ENCODE data around the gene ZCRB1. TPM values are rescaled to one million over a fixed set of nuclear protein-coding genes. Genes with fewer than 3 reads are reported as not detected.
A peak's percentile ranks its signal among the peaks of the same experiment; 100 is the strongest.

Gene ZCRB1
- total RNA-seq, 1 experiment from 2014 or later = 68.1 TPM

GRCh38 chr12:42262271-42262670 lies 63.6 kb downstream of the ZCRB1 start:
- CTCF ChIA-PET = no interaction called here
- H2AFZ ChIP-seq (ENCODE audit: low read depth, low read length, poor library complexity, severe bottlenecking) = no peak overlapping the region
- RAD21 ChIA-PET (ENCODE audit: low non-redundant PET in 1 of 2, low total read pairs in 2 of 2, uncharacterized antibody in 2 of 2, unreplicated experiment in 2 of 2) = no interaction called here
- no peak for ATAC-seq
- no peaks in the 10 kb centered on the region for H3K36me3 ChIP-seq (ENCODE audit: control insufficient read depth in 1 of 2, insufficient read depth in 2 of 2, low read length in 2 of 2)
- H3K4me2 ChIP-seq (ENCODE audit: low read length) = no peak overlapping the region
- no peak for DNase-seq (ENCODE audit: low read depth, low spot score)
- no peak overlapping the region for H3K4me3 ChIP-seq (replicated peaks in 1 of 2; ENCODE audit: low read depth in 1 of 2, low read length in 2 of 2)
- H4K20me1 ChIP-seq (ENCODE audit: insufficient read depth) = no peaks in the 10 kb centered on the region
- H3K9me3 ChIP-seq (ENCODE audit: control insufficient read depth in 1 of 2, insufficient read depth in 1 of 2, low read depth in 1 of 2, low read length in 2 of 2) = no peaks in the 10 kb centered on the region
- H3K27me3 ChIP-seq (ENCODE audit: insufficient read depth, low read length) = no peaks in the 10 kb centered on the region
- H3K27ac ChIP-seq (ENCODE audit: low read depth, low read length) = no peak overlapping the region
- TF ChIP-seq POLR2A (IDR thresholded peaks at IDR 0.05; ENCODE audit: borderline replicate concordance, extremely low read depth, insufficient read depth, insufficient read length) = no peak
- H3K9ac ChIP-seq (ENCODE audit: low read length) = no peak overlapping the region
- no peaks in the 10 kb centered on the region for H3K79me2 ChIP-seq (ENCODE audit: insufficient read depth, low read length)
- BruUV-seq (replicated peaks) = no TSS peak
- H3K9me2 ChIP-seq (ENCODE audit: insufficient read depth) = no peaks in the 10 kb centered on the region
- intact Hi-C loops (cut with micrococcal nuclease) = no loop called here
- no peaks in the 10 kb centered on the region for H3K4me1 ChIP-seq (ENCODE audit: control insufficient read depth in 1 of 2, insufficient read depth in 2 of 2, low read length in 2 of 2)
- POLR2A ChIA-PET = no interaction called here

Small RNA genes within 50 kb of the gene (microRNA-seq; reads per million reads assigned to microRNA genes)
- 5.2 reads per million, percentile 11 among the genes with 10 or more reads in this experiment for gene MIR7851 (ENCODE audit: borderline number of aligned reads)

Other genes with a start within 250 kb of the ZCRB1 start
- 9.0 TPM for gene GXYLT1, start 181.2 kb downstream of the ZCRB1 start, total RNA-seq (2021; ENCODE audit: unreplicated experiment)
- gene YAF2, start 87.8 kb downstream of the ZCRB1 start, total RNA-seq (2021; ENCODE audit: unreplicated experiment) = 15.0 TPM
- 57.4 TPM for gene PPHLN1, start 73 bp upstream of the ZCRB1 start, total RNA-seq (2021; ENCODE audit: unreplicated experiment)